Uterus (tissue), 4 donors: Measurements from ENCODE around the gene KCTD19. TPM values are rescaled to one million over a fixed set of nuclear protein-coding genes. Genes with fewer than 3 reads are reported as not detected.

Experiments used
- DNase-seq, 2 donors: peaks; one replicate each; pipeline ENCODE4 v3.0.0-alpha.2; 2019 to 2020
- H3K27ac ChIP-seq, 2 donors: fragments of 200-600 bp; sonication (generic); 1 replicate in 1 of 2; 2 replicates in 1 of 2; pipeline ENCODE4 v1.5.1; 2016 to 2018
- H3K27me3 ChIP-seq, 2 donors: fragments of 200-600 bp; sonication (generic); one replicate each; pipeline ENCODE4 v1.5.1; 2018 to 2019; ENCODE audit warnings: control low read depth in 1 of 2
- H3K36me3 ChIP-seq, 2 donors: fragments of 200-600 bp; sonication (generic); one replicate each; pipeline ENCODE4 v1.5.1; 2019; ENCODE audit warnings: control low read depth in 1 of 2
- H3K4me1 ChIP-seq, 2 donors: fragments of 200-600 bp; sonication (generic); one replicate each; pipeline ENCODE4 v1.5.1; 2018 to 2019; ENCODE audit warnings: control low read depth in 1 of 2
- H3K4me3 ChIP-seq, 2 donors: fragments of 200-600 bp; sonication (generic); 1 replicate in 1 of 2; 2 replicates in 1 of 2; pipeline ENCODE4 v1.5.1; 2018 to 2019; ENCODE audit warnings: mild to moderate bottlenecking in 1 of 2
- H3K9me3 ChIP-seq, 2 donors: fragments of 200-600 bp; sonication (generic); one replicate each; pipeline ENCODE4 v1.5.1; 2019; ENCODE audit warnings: control low read depth in 1 of 2
- POLR2A ChIP-seq, 2 donors: fragments of 450-650 bp; IDR thresholded peaks; one replicate each; pipeline ENCODE4 v1.6.1; 2016; ENCODE audit warnings: antibody characterized with exemption in 2 of 2, mild to moderate bottlenecking in 1 of 2, moderate library complexity in 1 of 2
- intact Hi-C: fragments of 100-400 bp; cut with DNase I; formaldehyde crosslinking; loops from one replicate; pipeline ENCODE4 v1.15.1; 2023; ENCODE audit warnings: low total_unique reads
- total RNA-seq, 4 donors: library from RNA; depleted of rRNA in 3 of 4; stranded (reverse); fragments of >200 nt in 3 of 4; gene quantifications; one replicate each; pipeline versions ENCODE4 v1.1.0 to v1.2.4, GENCODE V29; 2014 to 2023
- TF ChIP-seq, protein P1 (sequence below), 4 experiments: fragments of 200-600 bp in 2 of 4; fragments of 450-650 bp in 2 of 4; sonication (generic) in 2 of 4; IDR thresholded peaks; one replicate each; pipeline ENCODE4 v1.5.1; 2016 to 2019; ENCODE audit warnings: antibody characterized with exemption in 4 of 4, mild to moderate bottlenecking in 2 of 4, moderate library complexity in 1 of 4
- donor health status: DM: yes; HTN: yes; CAD: no.

KCTD19 gene
- total RNA-seq, 4 donors from 2014 or later: 0.51 to 1.0 (median 0.55) TPM; not detected in 1

DNA sequence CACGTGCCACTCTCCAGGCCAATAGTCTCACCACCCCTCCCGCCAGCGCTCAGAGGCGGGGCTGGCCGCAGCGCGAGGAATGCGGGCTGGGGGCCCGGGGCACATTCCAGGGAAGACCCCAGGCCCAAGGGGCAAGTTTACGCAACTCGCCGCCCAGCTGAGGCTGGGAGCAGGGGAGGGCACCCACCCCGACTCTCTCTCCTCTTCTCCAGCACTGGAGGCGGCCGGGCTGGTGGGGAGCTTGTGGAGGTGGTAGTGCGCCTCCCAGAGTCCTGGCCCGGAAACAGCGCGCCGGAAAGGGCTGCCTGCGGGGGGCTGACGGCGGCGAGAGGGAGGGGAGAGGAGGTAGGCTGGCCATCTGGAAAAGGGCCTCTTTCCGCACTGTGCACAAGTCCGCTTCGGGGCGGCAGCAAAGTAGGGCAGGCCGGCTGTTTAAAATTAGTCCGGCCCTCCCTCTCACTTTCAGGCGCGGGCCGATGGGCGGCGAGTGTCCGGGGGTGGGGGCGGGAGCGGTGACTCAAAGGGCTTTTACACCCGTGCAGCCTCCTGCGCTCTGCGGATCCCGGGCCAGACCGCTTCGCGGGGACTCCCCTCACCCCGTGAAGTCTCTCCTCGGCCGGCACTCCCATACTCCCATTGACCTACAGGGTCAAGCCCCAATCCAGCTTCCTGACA, 80.3 kb downstream of the KCTD19 start:
- DNase-seq: peak; percentile 71 to 77
- peaks cover 0 to 15% of the 10 kb centered on the region in 2 donors for H3K4me1 ChIP-seq
- H3K4me3 ChIP-seq: peak overlapping the region; percentile 62 to 66
- intact Hi-C loops: no loop called here
- H3K27me3 ChIP-seq: peaks cover 0 to 3% of the 10 kb centered on the region in 2 donors
- H3K9me3 ChIP-seq: no peaks in the 10 kb centered on the region
- peak overlapping the region; percentile 80 to 81 for H3K27ac ChIP-seq
- TF ChIP-seq, protein P1, sequence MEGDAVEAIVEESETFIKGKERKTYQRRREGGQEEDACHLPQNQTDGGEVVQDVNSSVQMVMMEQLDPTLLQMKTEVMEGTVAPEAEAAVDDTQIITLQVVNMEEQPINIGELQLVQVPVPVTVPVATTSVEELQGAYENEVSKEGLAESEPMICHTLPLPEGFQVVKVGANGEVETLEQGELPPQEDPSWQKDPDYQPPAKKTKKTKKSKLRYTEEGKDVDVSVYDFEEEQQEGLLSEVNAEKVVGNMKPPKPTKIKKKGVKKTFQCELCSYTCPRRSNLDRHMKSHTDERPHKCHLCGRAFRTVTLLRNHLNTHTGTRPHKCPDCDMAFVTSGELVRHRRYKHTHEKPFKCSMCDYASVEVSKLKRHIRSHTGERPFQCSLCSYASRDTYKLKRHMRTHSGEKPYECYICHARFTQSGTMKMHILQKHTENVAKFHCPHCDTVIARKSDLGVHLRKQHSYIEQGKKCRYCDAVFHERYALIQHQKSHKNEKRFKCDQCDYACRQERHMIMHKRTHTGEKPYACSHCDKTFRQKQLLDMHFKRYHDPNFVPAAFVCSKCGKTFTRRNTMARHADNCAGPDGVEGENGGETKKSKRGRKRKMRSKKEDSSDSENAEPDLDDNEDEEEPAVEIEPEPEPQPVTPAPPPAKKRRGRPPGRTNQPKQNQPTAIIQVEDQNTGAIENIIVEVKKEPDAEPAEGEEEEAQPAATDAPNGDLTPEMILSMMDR (IDR thresholded peaks at IDR 0.05): peak in 2 of 4 experiments; percentile 21 to 46
- peak in 1 of 2 donors; percentile 18 for TF ChIP-seq POLR2A (IDR thresholded peaks at IDR 0.05)
- no peaks in the 10 kb centered on the region for H3K36me3 ChIP-seq

DNA sequence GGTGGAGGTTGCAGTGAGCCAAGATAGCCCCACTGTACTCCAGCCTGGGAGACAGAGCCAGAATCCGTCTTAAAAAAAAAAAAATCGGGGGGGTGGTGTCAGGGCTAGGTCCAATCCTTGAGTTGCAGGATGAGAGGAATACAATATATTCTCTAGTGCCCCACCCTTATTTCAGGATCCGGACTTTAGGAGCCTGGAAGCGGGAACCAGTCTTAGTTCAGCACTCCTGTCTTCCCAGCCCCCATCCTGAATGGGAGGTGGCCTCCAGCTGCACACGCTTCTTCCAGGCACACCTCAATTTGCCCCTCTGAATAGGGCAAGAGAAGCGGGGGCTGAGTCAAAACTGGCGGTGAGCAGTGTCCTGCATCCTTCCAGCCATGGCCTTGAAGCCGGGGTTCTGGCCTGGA, 80.9 kb downstream of the KCTD19 start:
- Histone ChIP-seq H3K36me3 (no peaks in the 10 kb centered on the region), H3K4me3 (peak overlapping the region; percentile 62 to 66), H3K27ac (peak overlapping the region; percentile 80 to 81), H3K4me1 (peaks cover 0 to 18% of the 10 kb centered on the region in 2 donors), H3K27me3 (peaks cover 0 to 3% of the 10 kb centered on the region in 2 donors), H3K9me3 (no peaks in the 10 kb centered on the region)
- TF ChIP-seq, protein P1 (IDR thresholded peaks at IDR 0.05): no peak
- TF ChIP-seq POLR2A (IDR thresholded peaks at IDR 0.05): no peak
- intact Hi-C loops: no loop called here
- DNase-seq: no peak

DNA sequence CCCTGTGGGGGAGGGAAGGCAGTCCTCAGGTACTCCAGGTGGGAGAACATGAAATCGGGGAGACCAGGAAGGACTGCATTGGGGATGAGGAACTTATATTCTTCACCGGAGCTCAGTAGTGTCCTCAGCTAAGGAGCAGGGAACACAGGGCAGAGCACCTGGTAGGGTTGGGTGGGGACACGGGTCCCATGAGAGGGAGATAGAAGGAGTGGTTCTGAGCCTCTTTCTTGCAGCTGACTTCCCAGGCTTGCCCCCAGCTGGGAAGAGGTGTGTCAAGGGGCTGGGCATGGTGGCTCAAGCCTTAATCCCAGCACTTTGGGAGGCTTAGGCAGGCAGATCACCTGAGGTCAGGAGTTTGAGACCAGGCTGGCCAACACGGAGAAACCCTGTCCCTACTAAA, 81.4 kb downstream of the KCTD19 start:
- H3K4me1 ChIP-seq: peaks cover 0 to 21% of the 10 kb centered on the region in 2 donors
- TF ChIP-seq, protein P1 (IDR thresholded peaks at IDR 0.05): no peak
- no peak for TF ChIP-seq POLR2A (IDR thresholded peaks at IDR 0.05)
- no peak for DNase-seq
- no peaks in the 10 kb centered on the region for H3K9me3 ChIP-seq
- H3K27ac ChIP-seq: peak overlapping the region; percentile 80 to 81
- H3K4me3 ChIP-seq: no peak overlapping the region
- no peaks in the 10 kb centered on the region for H3K36me3 ChIP-seq
- peaks cover 0 to 1% of the 10 kb centered on the region in 2 donors for H3K27me3 ChIP-seq
- intact Hi-C loops: no loop called here

DNA sequence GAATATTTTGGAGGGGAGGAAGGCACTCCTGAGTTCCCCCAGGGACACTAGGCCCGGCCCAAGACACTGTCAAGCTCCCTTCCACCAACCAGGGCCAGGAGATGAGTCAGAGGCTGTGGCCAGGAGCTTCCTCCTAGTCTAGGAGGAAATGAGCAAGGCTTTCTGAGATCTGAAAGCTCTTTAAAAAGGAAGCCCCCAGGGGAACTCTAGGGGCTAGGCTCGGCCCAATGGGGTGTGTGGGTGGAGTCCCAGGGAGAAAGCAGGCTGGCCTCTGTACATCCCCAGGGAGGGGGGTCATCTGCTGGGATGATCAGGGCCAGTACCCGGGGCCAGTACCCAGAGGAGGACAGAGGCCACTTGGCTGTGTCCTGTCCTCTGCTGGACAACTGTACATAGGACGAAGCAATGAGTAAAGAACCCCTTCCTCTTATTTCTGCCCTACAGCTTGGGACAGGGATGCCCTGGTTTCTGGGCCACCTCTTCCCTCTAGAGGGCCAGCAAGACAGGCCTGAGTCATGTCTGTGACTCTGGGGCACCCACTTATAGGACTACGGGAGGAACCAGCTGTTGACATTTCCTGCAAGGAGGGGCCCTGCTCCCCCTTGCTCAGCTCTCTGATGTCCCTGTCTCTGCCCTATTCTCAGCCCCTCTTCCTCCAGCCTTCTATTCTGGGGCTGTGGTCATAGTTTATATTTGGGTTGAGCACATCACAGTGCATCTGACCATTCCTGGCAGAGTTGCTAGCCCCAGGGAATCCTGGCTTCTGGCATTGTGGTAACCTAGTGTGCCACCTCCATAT, 82.0 kb downstream of the KCTD19 start:
- Histone ChIP-seq H3K27me3 (no peaks in the 10 kb centered on the region), H3K4me3 (no peak overlapping the region), H3K36me3 (no peaks in the 10 kb centered on the region), H3K4me1 (peaks cover 0 to 21% of the 10 kb centered on the region in 2 donors), H3K9me3 (no peaks in the 10 kb centered on the region), H3K27ac (peak overlapping the region; percentile 80 to 81)
- DNase-seq: peak; percentile 48 to 66
- intact Hi-C loops: no loop called here
- TF ChIP-seq, protein P1 (IDR thresholded peaks at IDR 0.05): no peak
- TF ChIP-seq POLR2A (IDR thresholded peaks at IDR 0.05): no peak

DNA sequence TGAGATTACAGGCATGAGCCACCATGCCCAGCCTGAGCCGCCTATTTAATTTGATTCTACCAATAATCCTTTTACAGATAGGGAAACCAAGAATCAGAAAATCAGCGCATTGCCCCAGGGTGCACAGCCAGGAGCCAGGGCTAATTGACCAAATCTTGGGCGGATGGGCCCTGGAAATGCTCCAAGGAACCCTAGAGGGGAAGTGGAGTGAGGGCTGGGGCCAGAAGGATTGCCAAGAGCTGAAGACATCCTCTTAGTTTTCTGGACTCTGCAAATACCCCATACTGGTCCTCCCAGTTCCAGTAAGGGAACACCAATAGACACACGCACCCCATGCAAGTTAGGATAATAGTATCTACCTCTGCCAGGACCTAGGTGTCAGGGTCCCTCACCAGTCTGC, 83.1 kb downstream of the KCTD19 start:
- peak overlapping the region; percentile 80 to 81 for H3K27ac ChIP-seq
- no peaks in the 10 kb centered on the region for H3K9me3 ChIP-seq
- DNase-seq: no peak
- intact Hi-C loops: no loop called here
- no peak for TF ChIP-seq POLR2A (IDR thresholded peaks at IDR 0.05)
- TF ChIP-seq, protein P1 (IDR thresholded peaks at IDR 0.05): no peak
- H3K4me1 ChIP-seq: peaks cover 0 to 15% of the 10 kb centered on the region in 2 donors
- H3K27me3 ChIP-seq: no peaks in the 10 kb centered on the region
- no peaks in the 10 kb centered on the region for H3K36me3 ChIP-seq
- H3K4me3 ChIP-seq: no peak overlapping the region
